IMR-90 (cell line): ENCODE results near the gene FITM1. TPM values are rescaled to one million over a fixed set of nuclear protein-coding genes. Genes with fewer than 3 reads are reported as not detected.

Experiments
- ATAC-seq: fragments of 200-7000 bp; cut with Tn5 transposase; 2 replicates; pipeline ENCODE4 v1.9.1; 2020; ENCODE audit warnings: low read depth, mild to moderate bottlenecking, moderate library complexity
- BruUV-seq: library from RNA; stranded (reverse); fragments of 400-500 nt; replicated peaks from 2 replicates; lab custom pipeline; 2021; lab: Mats Ljungman, UMichigan
- CTCF ChIA-PET: fragments of 300-600 bp; formaldehyde crosslinking; extraction: SDS; loops from one replicate; lab custom pipeline; 2021; ENCODE audit warnings: antibody characterized with exemption; lab: Yijun Ruan, JAX
- POLR2A ChIA-PET: fragments of 300-600 bp; sonication (Branson Sonifier 250); formaldehyde crosslinking; loops from one replicate; lab custom pipeline; 2022; ENCODE audit warnings: antibody characterized with exemption; ENCODE audit not compliant: unreplicated experiment; lab: Charles Lee
- DNase-seq: peaks from one replicate; pipeline ENCODE4 v3.0.0; 2013
- H2AFZ ChIP-seq: replicated peaks from 2 replicates; pipeline ENCODE3; 2013; ENCODE audit warnings: low read length, mild to moderate bottlenecking; ENCODE audit not compliant: poor library complexity
- H2AK5ac ChIP-seq: 2 replicates; pipeline ENCODE4 v1.6.1; 2013; ENCODE audit warnings: low read depth, low read length, inconsistent platforms
- H2AK9ac ChIP-seq: replicated peaks from 2 replicates; pipeline ENCODE3; 2013; ENCODE audit warnings: mild to moderate bottlenecking, low read depth, low read length, moderate library complexity; ENCODE audit not compliant: poor library complexity
- H2BK120ac ChIP-seq: 2 replicates; pipeline ENCODE4 v1.6.1; 2013; ENCODE audit warnings: low read depth, low read length, inconsistent platforms
- H2BK15ac ChIP-seq: 3 replicates; pipeline ENCODE4 v1.6.1; 2013; ENCODE audit warnings: low read depth, low read length, inconsistent platforms
- H2BK20ac ChIP-seq: 2 replicates; pipeline ENCODE4 v1.6.1; 2013; ENCODE audit warnings: low read depth, mild to moderate bottlenecking, inconsistent platforms, low read length, moderate library complexity
- H2BK5ac ChIP-seq: 2 replicates; pipeline ENCODE4 v1.6.1; 2013; ENCODE audit warnings: mild to moderate bottlenecking, low read depth, low read length, inconsistent platforms; ENCODE audit not compliant: poor library complexity, severe bottlenecking
- H3K14ac ChIP-seq: replicated peaks from 2 replicates; pipeline ENCODE4 v1.6.1; 2013; ENCODE audit warnings: low read depth, low read length, inconsistent platforms
- H3K18ac ChIP-seq: 2 replicates; pipeline ENCODE4 v1.6.1; 2013; ENCODE audit warnings: low read depth, low read length, control low read depth
- H3K23ac ChIP-seq: 2 replicates; pipeline ENCODE4 v1.6.1; 2013; ENCODE audit warnings: low read depth, low read length, inconsistent platforms
- H3K27ac ChIP-seq: 2 replicates; pipeline ENCODE4 v1.5.1; 2013; ENCODE audit warnings: mild to moderate bottlenecking, control low read depth, low read length; ENCODE audit not compliant: insufficient read depth
- H3K27me3 ChIP-seq: 2 replicates; pipeline ENCODE4 v1.6.1; 2013; ENCODE audit warnings: low read length; ENCODE audit not compliant: control insufficient read depth, insufficient read depth
- H3K36me3 ChIP-seq: 2 replicates; pipeline ENCODE4 v1.6.1; 2013; ENCODE audit warnings: low read length, mixed read lengths; ENCODE audit not compliant: control insufficient read depth, insufficient read depth
- H3K4ac ChIP-seq: 2 replicates; pipeline ENCODE4 v1.6.1; 2013; ENCODE audit warnings: low read depth, low read length, inconsistent platforms
- H3K4me1 ChIP-seq: 2 replicates; pipeline ENCODE4 v1.6.1; 2013; ENCODE audit warnings: low read length, mixed read lengths; ENCODE audit not compliant: control insufficient read depth, insufficient read depth
- H3K4me2 ChIP-seq: 2 replicates; pipeline ENCODE4 v1.6.1; 2013; ENCODE audit warnings: low read depth, mild to moderate bottlenecking, control low read depth, low read length, moderate library complexity
- H3K4me3 ChIP-seq: 2 replicates; pipeline ENCODE4 v1.5.1; 2013; ENCODE audit warnings: low read depth, mild to moderate bottlenecking, control low read depth, low read length, moderate library complexity; ENCODE audit not compliant: insufficient read depth
- H3K56ac ChIP-seq: 2 replicates; pipeline ENCODE4 v1.6.1; 2013; ENCODE audit warnings: low read length, inconsistent platforms; ENCODE audit not compliant: insufficient read depth; ENCODE audit errors: extremely low read depth
- H3K79me1 ChIP-seq, 2 experiments: 2 replicates each; pipeline ENCODE4 v1.6.1; 2013; ENCODE audit warnings: low read length in 2 of 2, inconsistent platforms in 1 of 2, low read depth in 1 of 2
- H3K9ac ChIP-seq: 2 replicates; pipeline ENCODE4 v1.6.1; 2013; ENCODE audit warnings: low read depth, low read length, control low read depth
- H3K9me1 ChIP-seq: 2 replicates; pipeline ENCODE4 v1.6.1; 2013; ENCODE audit warnings: low read length, inconsistent platforms; ENCODE audit not compliant: insufficient read depth
- H3K9me3 ChIP-seq: 2 replicates; pipeline ENCODE4 v1.6.1; 2013; ENCODE audit warnings: low read length; ENCODE audit not compliant: control insufficient read depth, insufficient read depth
- H4K20me1 ChIP-seq: 2 replicates; pipeline ENCODE4 v1.6.1; 2013; ENCODE audit warnings: low read length, inconsistent platforms; ENCODE audit not compliant: insufficient read depth
- H4K5ac ChIP-seq: 2 replicates; pipeline ENCODE4 v1.6.1; 2013; ENCODE audit warnings: mild to moderate bottlenecking, low read depth, low read length, control low read depth
- H4K8ac ChIP-seq, 2 experiments: 2 replicates each; pipeline ENCODE4 v1.6.1; 2013; ENCODE audit warnings: low read depth in 2 of 2, low read length in 2 of 2, control low read depth in 1 of 2, inconsistent platforms in 1 of 2
- H4K91ac ChIP-seq: 2 replicates; pipeline ENCODE4 v1.6.1; 2013; ENCODE audit warnings: low read depth, low read length, inconsistent platforms; ENCODE audit not compliant: insufficient read depth
- NFE2L2 ChIP-seq: fragments of 150-350 bp; IDR thresholded peaks from 2 replicates; pipeline ENCODE4 v1.6.1; 2016; ENCODE audit warnings: low read depth, mild to moderate bottlenecking, low read length
- RAD21 ChIP-seq: IDR thresholded peaks from 2 replicates; pipeline ENCODE4 v1.6.1; 2012; ENCODE audit warnings: low read length, improper control_type of control experiment
- RFX5 ChIP-seq: IDR thresholded peaks from 2 replicates; pipeline ENCODE4 v1.8.0; 2012; ENCODE audit warnings: low read depth, mild to moderate bottlenecking, low read length, moderate library complexity
- WGBS, 2 experiments: methylation state at CpG; one replicate each; pipeline versions ENCODE4 v1.1.5 to v1.1.7; 2013; ENCODE audit warnings: missing lambda C conversion rate in 2 of 2; ENCODE audit not compliant: insufficient read length in 1 of 2; ENCODE audit errors: extremely low coverage in 2 of 2; 5-methylcytosine and 5-hydroxymethylcytosine counted together
- dilution Hi-C: fragments of 300-500 bp; cut with HindIII; formaldehyde crosslinking; loops from one replicate; pipeline ENCODE4 v1.14.3; 2018; ENCODE audit warnings: low sequenced_read_pairs; ENCODE audit not compliant: unreplicated experiment
- in situ Hi-C: fragments of 300-500 bp; cut with MboI; formaldehyde crosslinking; loops from 3 replicates; pipeline ENCODE4 v1.14.3; 2019; ENCODE audit warnings: low sequenced_read_pairs, inconsistent platforms, mixed read lengths
- intact Hi-C: fragments of 100-400 bp; cut with micrococcal nuclease; formaldehyde crosslinking; loops from 2 replicates; pipeline ENCODE4 v1.10.0; 2022
- polyA plus RNA-seq, 3 experiments: library from polyadenylated mRNA; depleted of rRNA; stranded (reverse); fragments of >200 nt; gene quantifications; 2 replicates each; pipeline ENCODE4 v1.2.3, GENCODE V29; 2012; ENCODE audit warnings: low replicate concordance in 1 of 3
- total RNA-seq: library from RNA; depleted of rRNA; stranded (reverse); fragments of >200 nt; gene quantifications from 2 replicates; pipeline ENCODE4 v1.2.3, GENCODE V29; 2012

FITM1 gene
- total and polyA plus RNA-seq, 2 of the 4 experiments (the other 2 are of a cell fraction) = not detected

DNA sequence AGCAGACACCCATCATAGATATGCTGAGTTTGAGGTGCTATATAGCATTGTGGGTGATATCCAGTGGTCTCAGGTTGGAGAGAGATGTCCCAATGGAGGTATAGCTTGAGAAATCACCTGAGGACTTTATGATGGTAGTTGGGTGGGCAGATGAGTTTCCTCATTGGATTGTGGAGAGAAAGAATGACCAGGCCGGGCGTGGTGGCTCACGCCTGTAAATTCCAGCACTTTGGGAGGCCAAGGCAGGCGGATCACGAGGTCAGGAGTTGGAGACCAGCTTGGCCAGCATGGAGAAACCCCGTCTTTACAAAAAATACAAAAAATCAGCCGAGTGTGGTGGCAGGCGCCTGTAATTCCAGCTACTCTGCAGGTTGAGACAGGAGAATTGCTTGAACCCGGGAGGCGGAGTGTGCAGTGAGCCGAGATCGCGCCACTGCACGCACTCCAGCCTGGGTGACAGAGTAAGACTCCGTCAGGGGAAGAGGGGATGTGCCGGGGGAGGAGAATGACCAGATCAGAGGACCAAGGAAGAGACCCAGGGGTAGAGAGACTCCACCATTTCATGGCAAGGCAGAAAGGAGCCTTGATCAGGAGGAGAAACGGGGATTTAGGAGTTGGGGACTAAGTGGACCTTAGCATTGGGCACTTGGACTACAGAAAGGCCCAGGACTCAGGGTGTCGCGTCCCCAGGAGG, 37.1 kb upstream of the FITM1 start:
- Histone ChIP-seq H3K4me3 (peak overlapping the region; percentile 72; the same call in 1 of the 2 replicates), H3K4me1 (peaks cover 8% of the 10 kb centered on the region), H2BK15ac (peak overlapping the region; percentile 81), H3K9me1 (peaks cover 13% of the 10 kb centered on the region), H2BK120ac (peak overlapping the region; percentile 70), H3K18ac (peak overlapping the region; percentile 18; the same call in 1 of the 2 replicates), H3K23ac (peak overlapping the region; percentile 68), H2BK20ac (peak overlapping the region; percentile 85), H3K9me3 (no peaks in the 10 kb centered on the region), H3K27me3 (no peaks in the 10 kb centered on the region), H3K79me1 (peaks cover 16 to 32% of the 10 kb centered on the region in 2 experiments), H3K36me3 (peaks cover 4% of the 10 kb centered on the region; the same call in 1 of the 2 replicates), H2BK5ac (no peak overlapping the region), H3K56ac (peak overlapping the region; percentile 66; the same call in 1 of the 2 replicates), H3K14ac (peak overlapping the region; percentile 65), H4K20me1 (peaks cover 12% of the 10 kb centered on the region; the same call in 1 of the 2 replicates), H4K91ac (peak overlapping the region; percentile 96), H4K5ac (peak overlapping the region; percentile 47), H3K27ac (peak overlapping the region; percentile 80), H3K4ac (peak overlapping the region; percentile 90), H2AK5ac (peak overlapping the region; percentile 97), H3K9ac (peak overlapping the region; percentile 50), H2AK9ac (peak overlapping the region; percentile 78), H2AFZ (peak overlapping the region; percentile 98), H3K4me2 (peak overlapping the region; percentile 49), H4K8ac (peak overlapping the region; percentile 94 to 95)
- dilution Hi-C loops (no loop called here), intact Hi-C loops (no loop called here), in situ Hi-C loops (loop anchor here (5.0 to 10.0 kb wide), 2 partner anchors 36 to 119 kb away; no protein-coding TSS in a partner anchor)
- CTCF ChIA-PET = interaction anchor here (0.7 to 3.5 kb wide), 4 partner anchors 12 to 36 kb away, joined by 3 to 30 read pairs (median 12); no protein-coding TSS in a partner anchor
- no peak for DNase-seq
- 100% methylated on average over 7 of the region's 19 CpGs; no CpG with 5 or more reads in 1 of the 2 experiments for WGBS, 2 experiments
- TF ChIP-seq NFE2L2 = no peak
- no peak for TF ChIP-seq RAD21
- no peak for TF ChIP-seq RFX5
- POLR2A ChIA-PET = interaction anchor here (0.6 kb wide), 1 partner anchor 228 kb away, joined by 7 read pairs; no protein-coding TSS in a partner anchor
- no TSS peak for BruUV-seq
- ATAC-seq = no peak
